GM12878 (cell line): ENCODE data around the gene TOMT. TPM values are rescaled to one million over a fixed set of nuclear protein-coding genes. Genes with fewer than 3 reads are reported as not detected.

Experiments used
- ATF7 ChIP-seq: fragments of 450-650 bp; IDR thresholded peaks from 2 replicates; pipeline ENCODE4 v1.6.1; 2016; ENCODE audit warnings: low read depth, mild to moderate bottlenecking
- CHD4 ChIP-seq: fragments of 200-600 bp; sonication (generic); IDR thresholded peaks from 2 replicates; pipeline ENCODE4 v1.6.1; 2016; ENCODE audit warnings: mild to moderate bottlenecking
- EP300 ChIP-seq, 2 experiments: fragments of 150-350 bp in 1 of 2; IDR thresholded peaks; 2 replicates each; pipeline ENCODE4 v1.6.1; 2011 to 2012; ENCODE audit warnings: low read depth in 2 of 2, low read length in 2 of 2, borderline replicate concordance in 1 of 2, improper control_type of control experiment in 1 of 2, inconsistent platforms in 1 of 2; ENCODE audit not compliant: control insufficient read depth in 1 of 2
- FOS ChIP-seq: IDR thresholded peaks from 3 replicates; pipeline ENCODE4 v1.6.1; 2011; ENCODE audit warnings: borderline replicate concordance; ENCODE audit not compliant: insufficient read length; ENCODE audit errors: extremely low read depth
- HDAC2 ChIP-seq: fragments of 200-600 bp; sonication (generic); IDR thresholded peaks from 2 replicates; pipeline ENCODE4 v1.6.1; 2017
- JUND ChIP-seq: IDR thresholded peaks from 2 replicates; pipeline ENCODE4 v1.6.1; 2012; ENCODE audit warnings: low read depth, mild to moderate bottlenecking, low read length, improper control_type of control experiment, moderate library complexity
- KAT2A ChIP-seq: conservative IDR thresholded peaks from 2 replicates; pipeline ENCODE4 v1.6.1; 2011; ENCODE audit warnings: low read depth, low read length; ENCODE audit not compliant: control insufficient read depth
- MYB ChIP-seq: fragments of 150-350 bp; IDR thresholded peaks from 2 replicates; pipeline ENCODE4 v1.6.1; 2014; ENCODE audit warnings: mild to moderate bottlenecking, low read depth, low read length, borderline replicate concordance
- PBX3 ChIP-seq: IDR thresholded peaks from 2 replicates; pipeline ENCODE4 v1.6.1; 2011; ENCODE audit warnings: mild to moderate bottlenecking, low read depth, low read length, moderate library complexity; ENCODE audit not compliant: insufficient replicate concordance
- RAD21 ChIP-seq: IDR thresholded peaks from 2 replicates; pipeline ENCODE4 v1.6.1; 2011; ENCODE audit warnings: mild to moderate bottlenecking, low read depth, low read length, moderate library complexity; ENCODE audit not compliant: insufficient read depth
- RBBP5 ChIP-seq: fragments of 200-600 bp; sonication (generic); conservative IDR thresholded peaks from 2 replicates; pipeline ENCODE4 v1.6.1; 2016
- SMC3 ChIP-seq: IDR thresholded peaks from 2 replicates; pipeline ENCODE4 v1.6.1; 2011; ENCODE audit warnings: low read length, improper control_type of control experiment, borderline replicate concordance
- YBX1 ChIP-seq: fragments of 450-650 bp; IDR thresholded peaks from 2 replicates; pipeline ENCODE4 v1.6.1; 2016; ENCODE audit warnings: antibody characterized with exemption
- YY1 ChIP-seq: IDR thresholded peaks from 2 replicates; pipeline ENCODE4 v1.6.1; 2011; ENCODE audit warnings: low read depth, mild to moderate bottlenecking, low read length
- ZBTB4 ChIP-seq: fragments of 450-650 bp; formaldehyde crosslinking; IDR thresholded peaks from 2 replicates; pipeline ENCODE4 v1.4.0; 2022; ENCODE audit warnings: mild to moderate bottlenecking, moderate library complexity
- ZSCAN29 ChIP-seq: fragments of 450-650 bp; IDR thresholded peaks from 2 replicates; pipeline ENCODE4 v1.6.1; 2017; ENCODE audit warnings: mild to moderate bottlenecking, moderate library complexity
- polyA plus RNA-seq, 11 experiments: library from polyadenylated mRNA; depleted of rRNA in 4 of 11; unstranded in 6 of 11; stranded (reverse) in 5 of 11; fragments of >200 nt; fragmentation: Nextera tagmentation in 4 of 11; fragmentation: Illumina TruSeq in 1 of 11; extraction: Ambion mirVana in 4 of 11; extraction: Trizol in 1 of 11; gene quantifications; 1 replicate in 1 of 11; 2 replicates in 10 of 11; pipeline versions ENCODE4 v1.2.1 to v1.2.3, GENCODE V29; 2011 to 2016; ENCODE audit warnings: inconsistent platforms in 2 of 11, missing spikeins in 2 of 11, low read depth in 1 of 11
- total RNA-seq, 4 experiments: library from RNA; depleted of rRNA in 3 of 4; stranded (reverse); fragments of >200 nt in 3 of 4; fragmentation: Illumina TruSeq in 1 of 4; extraction: Trizol in 1 of 4; gene quantifications; 2 replicates each; pipeline versions ENCODE4 v1.2.1 to v1.2.3, GENCODE V29; 2013 to 2021
- TF ChIP-seq, protein P1 (sequence below): fragments of 450-650 bp; formaldehyde crosslinking; IDR thresholded peaks from 2 replicates; pipeline ENCODE4 v1.4.0; 2020; ENCODE audit warnings: mild to moderate bottlenecking, moderate library complexity
- TF ChIP-seq, protein P2 (sequence below): IDR thresholded peaks from 2 replicates; pipeline ENCODE4 v1.6.1; 2012; ENCODE audit warnings: mild to moderate bottlenecking, low read depth, low read length

Gene TOMT
- total and polyA plus RNA-seq, 10 of the 15 experiments (the other 5 are each of a cell fraction or from before 2014, with no cell fraction given) = not detected

DNA sequence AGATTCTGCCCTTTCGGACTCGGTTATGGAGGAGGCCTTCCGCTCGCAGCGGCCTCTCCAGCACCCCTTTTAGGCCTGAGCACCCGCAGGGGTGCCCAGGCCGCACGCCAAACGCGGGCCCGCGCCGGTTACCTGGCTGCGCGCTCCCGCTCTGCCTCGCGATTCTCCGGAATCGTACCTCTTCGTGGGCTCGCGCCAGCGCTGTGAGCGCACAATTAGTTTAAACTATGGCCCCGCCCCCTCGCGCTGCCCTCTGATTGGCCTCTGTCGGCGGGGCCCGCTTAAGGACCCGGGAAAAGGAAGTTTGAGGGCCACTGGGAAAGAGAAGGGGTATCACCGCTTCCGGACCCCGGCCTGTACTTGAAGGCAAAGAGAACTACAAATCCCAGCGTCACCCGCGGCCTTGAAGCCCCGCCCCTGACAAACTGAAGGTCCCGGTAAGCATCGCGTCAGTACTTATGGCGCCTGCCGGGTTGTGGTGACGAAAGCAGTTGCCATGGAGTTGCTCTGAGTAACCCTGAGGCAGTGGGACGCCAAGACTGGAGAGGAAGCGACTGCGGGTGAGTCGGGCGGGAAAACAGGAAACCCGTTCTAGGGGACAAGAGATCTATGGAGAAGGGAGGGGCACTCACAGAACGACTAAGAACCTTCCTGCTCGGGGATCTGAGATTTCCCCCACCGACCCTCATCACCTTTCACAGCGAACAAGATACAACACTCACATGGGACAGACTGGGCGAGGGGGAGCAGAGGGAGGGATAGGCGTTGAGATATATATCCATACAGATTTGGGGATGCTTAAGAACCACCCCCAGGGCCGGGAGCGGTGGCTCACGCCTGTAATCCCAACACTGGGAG, 25.2 kb upstream of the TOMT start, which contains the start of the genes LRRC51 and NUMA1 (continued):
- TF ChIP-seq, protein P1, sequence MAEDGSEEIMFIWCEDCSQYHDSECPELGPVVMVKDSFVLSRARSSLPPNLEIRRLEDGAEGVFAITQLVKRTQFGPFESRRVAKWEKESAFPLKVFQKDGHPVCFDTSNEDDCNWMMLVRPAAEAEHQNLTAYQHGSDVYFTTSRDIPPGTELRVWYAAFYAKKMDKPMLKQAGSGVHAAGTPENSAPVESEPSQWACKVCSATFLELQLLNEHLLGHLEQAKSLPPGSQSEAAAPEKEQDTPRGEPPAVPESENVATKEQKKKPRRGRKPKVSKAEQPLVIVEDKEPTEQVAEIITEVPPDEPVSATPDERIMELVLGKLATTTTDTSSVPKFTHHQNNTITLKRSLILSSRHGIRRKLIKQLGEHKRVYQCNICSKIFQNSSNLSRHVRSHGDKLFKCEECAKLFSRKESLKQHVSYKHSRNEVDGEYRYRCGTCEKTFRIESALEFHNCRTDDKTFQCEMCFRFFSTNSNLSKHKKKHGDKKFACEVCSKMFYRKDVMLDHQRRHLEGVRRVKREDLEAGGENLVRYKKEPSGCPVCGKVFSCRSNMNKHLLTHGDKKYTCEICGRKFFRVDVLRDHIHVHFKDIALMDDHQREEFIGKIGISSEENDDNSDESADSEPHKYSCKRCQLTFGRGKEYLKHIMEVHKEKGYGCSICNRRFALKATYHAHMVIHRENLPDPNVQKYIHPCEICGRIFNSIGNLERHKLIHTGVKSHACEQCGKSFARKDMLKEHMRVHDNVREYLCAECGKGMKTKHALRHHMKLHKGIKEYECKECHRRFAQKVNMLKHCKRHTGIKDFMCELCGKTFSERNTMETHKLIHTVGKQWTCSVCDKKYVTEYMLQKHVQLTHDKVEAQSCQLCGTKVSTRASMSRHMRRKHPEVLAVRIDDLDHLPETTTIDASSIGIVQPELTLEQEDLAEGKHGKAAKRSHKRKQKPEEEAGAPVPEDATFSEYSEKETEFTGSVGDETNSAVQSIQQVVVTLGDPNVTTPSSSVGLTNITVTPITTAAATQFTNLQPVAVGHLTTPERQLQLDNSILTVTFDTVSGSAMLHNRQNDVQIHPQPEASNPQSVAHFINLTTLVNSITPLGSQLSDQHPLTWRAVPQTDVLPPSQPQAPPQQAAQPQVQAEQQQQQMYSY (CRISPR knock-in tag) = no peak
- TF ChIP-seq YBX1 = no peak
- no peak for TF ChIP-seq RAD21
- no peak for TF ChIP-seq RBBP5
- TF ChIP-seq KAT2A = no peak
- TF ChIP-seq PBX3 = no peak
- TF ChIP-seq, protein P2, sequence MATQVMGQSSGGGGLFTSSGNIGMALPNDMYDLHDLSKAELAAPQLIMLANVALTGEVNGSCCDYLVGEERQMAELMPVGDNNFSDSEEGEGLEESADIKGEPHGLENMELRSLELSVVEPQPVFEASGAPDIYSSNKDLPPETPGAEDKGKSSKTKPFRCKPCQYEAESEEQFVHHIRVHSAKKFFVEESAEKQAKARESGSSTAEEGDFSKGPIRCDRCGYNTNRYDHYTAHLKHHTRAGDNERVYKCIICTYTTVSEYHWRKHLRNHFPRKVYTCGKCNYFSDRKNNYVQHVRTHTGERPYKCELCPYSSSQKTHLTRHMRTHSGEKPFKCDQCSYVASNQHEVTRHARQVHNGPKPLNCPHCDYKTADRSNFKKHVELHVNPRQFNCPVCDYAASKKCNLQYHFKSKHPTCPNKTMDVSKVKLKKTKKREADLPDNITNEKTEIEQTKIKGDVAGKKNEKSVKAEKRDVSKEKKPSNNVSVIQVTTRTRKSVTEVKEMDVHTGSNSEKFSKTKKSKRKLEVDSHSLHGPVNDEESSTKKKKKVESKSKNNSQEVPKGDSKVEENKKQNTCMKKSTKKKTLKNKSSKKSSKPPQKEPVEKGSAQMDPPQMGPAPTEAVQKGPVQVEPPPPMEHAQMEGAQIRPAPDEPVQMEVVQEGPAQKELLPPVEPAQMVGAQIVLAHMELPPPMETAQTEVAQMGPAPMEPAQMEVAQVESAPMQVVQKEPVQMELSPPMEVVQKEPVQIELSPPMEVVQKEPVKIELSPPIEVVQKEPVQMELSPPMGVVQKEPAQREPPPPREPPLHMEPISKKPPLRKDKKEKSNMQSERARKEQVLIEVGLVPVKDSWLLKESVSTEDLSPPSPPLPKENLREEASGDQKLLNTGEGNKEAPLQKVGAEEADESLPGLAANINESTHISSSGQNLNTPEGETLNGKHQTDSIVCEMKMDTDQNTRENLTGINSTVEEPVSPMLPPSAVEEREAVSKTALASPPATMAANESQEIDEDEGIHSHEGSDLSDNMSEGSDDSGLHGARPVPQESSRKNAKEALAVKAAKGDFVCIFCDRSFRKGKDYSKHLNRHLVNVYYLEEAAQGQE = no peak
- TF ChIP-seq ATF7 = peak; percentile 81
- TF ChIP-seq EP300 (IDR thresholded peaks at IDR 0.05; ENCODE audit: borderline replicate concordance in 1 of 2, control insufficient read depth in 1 of 2, low read depth in 2 of 2, low read length in 2 of 2) = no peak
- no peak for TF ChIP-seq CHD4
- 0 out of 2 replicates have a peak, but pooled peaks have one; percentile 53 for TF ChIP-seq HDAC2
- no peak for TF ChIP-seq ZBTB4 (CRISPR knock-in tag)
- no peak for TF ChIP-seq FOS
- TF ChIP-seq YY1 = peak; percentile 94
- no peak for TF ChIP-seq JUND
- no peak for TF ChIP-seq ZSCAN29
- peak; percentile 68; the same call in 1 of the 2 replicates for TF ChIP-seq MYB
- TF ChIP-seq SMC3 = no peak
